ENCODE data around the gene PTPRG.

DNA sequence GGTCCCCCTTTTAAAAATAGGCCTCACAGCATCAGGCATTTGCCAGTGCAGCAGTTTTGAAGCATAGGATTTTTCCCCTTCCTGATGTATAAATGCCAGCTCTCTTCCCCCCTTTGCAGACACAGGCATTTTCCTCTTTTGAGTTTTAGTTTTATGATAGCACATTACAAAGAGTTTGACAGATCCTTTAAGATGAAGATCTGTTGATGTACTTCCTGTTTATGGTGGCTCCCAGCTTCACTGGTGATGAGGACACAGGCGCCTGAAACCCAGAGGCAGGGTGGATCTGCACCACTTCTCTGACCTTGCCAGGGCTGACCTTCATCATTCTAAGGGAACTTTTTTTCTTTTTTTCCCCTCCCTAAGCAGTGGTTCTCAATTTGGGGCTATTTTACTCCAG, 243.4 kb downstream of the PTPRG start:
- TF ChIP-seq, protein P1, sequence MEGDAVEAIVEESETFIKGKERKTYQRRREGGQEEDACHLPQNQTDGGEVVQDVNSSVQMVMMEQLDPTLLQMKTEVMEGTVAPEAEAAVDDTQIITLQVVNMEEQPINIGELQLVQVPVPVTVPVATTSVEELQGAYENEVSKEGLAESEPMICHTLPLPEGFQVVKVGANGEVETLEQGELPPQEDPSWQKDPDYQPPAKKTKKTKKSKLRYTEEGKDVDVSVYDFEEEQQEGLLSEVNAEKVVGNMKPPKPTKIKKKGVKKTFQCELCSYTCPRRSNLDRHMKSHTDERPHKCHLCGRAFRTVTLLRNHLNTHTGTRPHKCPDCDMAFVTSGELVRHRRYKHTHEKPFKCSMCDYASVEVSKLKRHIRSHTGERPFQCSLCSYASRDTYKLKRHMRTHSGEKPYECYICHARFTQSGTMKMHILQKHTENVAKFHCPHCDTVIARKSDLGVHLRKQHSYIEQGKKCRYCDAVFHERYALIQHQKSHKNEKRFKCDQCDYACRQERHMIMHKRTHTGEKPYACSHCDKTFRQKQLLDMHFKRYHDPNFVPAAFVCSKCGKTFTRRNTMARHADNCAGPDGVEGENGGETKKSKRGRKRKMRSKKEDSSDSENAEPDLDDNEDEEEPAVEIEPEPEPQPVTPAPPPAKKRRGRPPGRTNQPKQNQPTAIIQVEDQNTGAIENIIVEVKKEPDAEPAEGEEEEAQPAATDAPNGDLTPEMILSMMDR (IDR thresholded peaks at IDR 0.05): no peak
- no peak for TF ChIP-seq POLR2A (IDR thresholded peaks at IDR 0.05)

All from right lobe of liver (tissue), 4 donors.